ENCODE data around the gene COG7.

DNA sequence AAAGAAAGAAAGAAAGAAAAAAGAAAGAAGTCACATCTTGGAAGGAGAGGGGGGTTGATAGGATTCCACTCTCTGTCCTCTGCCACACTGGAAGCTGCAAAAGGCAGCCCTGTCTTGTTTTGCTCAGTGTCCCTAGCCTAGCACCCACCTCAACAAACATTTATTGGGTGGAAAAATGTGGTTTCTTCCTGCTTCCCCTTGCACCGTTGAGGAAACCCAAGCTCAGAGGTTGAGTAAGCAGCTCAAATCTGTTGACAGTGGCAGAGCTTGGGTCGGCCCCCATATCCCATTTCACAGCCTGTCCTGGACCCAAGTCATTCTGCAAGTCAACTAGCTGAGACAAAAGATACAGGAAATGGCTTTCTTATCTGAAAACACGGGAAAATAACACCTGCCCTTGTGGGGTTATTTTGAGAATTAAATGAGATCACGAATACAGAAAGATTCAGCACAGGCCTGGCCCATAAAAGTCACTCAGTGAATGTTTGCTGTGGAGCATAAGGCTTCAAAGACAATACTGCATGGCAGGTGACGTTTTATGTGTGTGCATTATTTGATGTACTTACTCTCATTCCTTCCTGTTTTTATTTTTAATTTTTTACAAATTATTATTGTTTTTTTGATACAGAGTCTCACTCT, 87.3 kb downstream of the COG7 start:
- TF ChIP-seq, protein P1, sequence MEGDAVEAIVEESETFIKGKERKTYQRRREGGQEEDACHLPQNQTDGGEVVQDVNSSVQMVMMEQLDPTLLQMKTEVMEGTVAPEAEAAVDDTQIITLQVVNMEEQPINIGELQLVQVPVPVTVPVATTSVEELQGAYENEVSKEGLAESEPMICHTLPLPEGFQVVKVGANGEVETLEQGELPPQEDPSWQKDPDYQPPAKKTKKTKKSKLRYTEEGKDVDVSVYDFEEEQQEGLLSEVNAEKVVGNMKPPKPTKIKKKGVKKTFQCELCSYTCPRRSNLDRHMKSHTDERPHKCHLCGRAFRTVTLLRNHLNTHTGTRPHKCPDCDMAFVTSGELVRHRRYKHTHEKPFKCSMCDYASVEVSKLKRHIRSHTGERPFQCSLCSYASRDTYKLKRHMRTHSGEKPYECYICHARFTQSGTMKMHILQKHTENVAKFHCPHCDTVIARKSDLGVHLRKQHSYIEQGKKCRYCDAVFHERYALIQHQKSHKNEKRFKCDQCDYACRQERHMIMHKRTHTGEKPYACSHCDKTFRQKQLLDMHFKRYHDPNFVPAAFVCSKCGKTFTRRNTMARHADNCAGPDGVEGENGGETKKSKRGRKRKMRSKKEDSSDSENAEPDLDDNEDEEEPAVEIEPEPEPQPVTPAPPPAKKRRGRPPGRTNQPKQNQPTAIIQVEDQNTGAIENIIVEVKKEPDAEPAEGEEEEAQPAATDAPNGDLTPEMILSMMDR (IDR thresholded peaks at IDR 0.05): no peak
- no peak for TF ChIP-seq ZFX (IDR thresholded peaks at IDR 0.05; ENCODE audit: borderline replicate concordance)

Data from 22Rv1 (cell line).